CD4-positive, alpha-beta T cell treated with Interleukin-2 at 100 ng/mL for 4 hours (primary cell): Measurements from ENCODE around the gene C1QB.

Source experiments
- DNase-seq: peaks from one replicate; pipeline ENCODE4 v3.0.0-alpha.2; 2020; ENCODE audit warnings: low spot score

Gene C1QB

DNA sequence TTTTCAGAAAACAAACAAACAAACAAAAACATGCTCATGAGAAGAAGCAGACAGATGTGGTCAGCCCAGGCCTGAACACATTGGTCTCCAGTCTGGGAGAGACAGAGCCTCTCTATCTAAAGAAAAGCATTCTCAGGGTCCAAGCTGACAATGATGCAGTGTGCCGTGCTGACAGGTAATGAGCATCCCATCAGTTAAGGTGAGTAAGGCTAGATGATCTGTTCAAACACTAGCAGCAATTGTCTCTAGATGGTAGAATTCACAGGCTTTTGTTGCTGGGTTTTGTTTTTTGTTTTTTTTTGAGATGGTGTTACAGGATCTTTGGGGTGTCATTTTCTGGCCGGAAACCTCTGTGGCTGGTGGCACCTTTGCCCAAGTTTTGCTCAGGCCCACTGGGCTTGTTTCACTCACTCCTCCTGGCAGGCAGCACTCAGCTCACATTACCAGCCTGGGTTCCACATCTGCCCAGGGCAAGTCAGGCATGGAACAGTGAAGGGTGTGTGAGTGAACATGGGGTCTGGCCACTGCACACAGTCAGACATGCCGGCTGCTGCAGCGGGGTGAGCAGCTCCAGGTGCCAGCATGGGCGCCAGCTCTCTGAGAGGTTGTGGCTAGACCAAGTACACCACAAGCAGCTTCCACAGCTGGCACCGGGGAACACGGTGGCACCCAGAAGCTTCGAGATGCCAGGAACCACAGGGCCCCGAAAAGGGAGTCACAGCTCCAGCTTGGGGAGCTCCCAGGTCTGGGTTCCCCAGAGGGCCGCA lies 19.2 kb upstream of the C1QB start:
- no peak for DNase-seq

DNA sequence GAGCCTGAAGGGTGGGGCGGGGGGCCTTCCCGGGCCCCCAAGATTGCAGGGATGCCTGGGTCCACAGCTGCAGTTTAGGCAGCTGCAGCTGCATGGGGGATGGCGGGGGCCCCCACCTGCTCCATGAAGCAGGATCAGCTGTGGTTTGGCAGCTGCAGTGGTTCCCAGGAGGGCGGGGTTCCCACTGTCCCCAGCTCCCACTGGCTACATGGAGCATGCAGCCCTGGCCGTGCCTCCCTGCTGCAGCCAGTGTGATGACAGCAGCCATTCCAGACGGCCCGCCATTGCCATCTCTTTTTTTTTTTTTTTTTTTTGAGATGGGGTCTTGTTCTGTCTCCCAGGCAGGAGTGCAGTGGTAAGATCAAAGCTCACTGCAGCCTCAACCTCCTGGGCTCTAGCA lies 17.6 kb upstream of the C1QB start:
- no peak for DNase-seq

DNA sequence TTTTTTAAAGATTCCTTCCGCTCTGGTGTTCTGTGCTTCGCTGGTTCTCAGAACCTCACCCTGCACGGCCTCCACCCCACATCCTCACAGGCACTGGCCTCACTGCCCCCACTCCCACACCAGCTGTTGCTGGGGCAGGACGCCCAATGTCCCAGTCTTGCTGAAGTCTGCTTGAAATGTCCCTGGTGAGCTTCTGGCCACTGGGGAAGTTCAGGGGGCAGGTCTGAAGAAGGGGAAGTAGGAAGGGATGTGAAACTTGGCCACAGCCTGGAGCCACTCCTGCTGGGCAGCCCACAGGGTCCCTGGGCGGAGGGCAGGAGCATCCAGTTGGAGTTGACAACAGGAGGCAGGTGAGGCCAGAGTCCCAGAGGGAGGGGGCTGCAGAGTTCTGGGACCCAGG lies 16.7 kb upstream of the C1QB start, which contains the start of gene C1QA:
Gene C1QA (plus strand): TSS at position 276 of the 400 bp plus-strand sequence. CDS start 989 bp downstream, outside the sequence.
- no peak for DNase-seq

DNA sequence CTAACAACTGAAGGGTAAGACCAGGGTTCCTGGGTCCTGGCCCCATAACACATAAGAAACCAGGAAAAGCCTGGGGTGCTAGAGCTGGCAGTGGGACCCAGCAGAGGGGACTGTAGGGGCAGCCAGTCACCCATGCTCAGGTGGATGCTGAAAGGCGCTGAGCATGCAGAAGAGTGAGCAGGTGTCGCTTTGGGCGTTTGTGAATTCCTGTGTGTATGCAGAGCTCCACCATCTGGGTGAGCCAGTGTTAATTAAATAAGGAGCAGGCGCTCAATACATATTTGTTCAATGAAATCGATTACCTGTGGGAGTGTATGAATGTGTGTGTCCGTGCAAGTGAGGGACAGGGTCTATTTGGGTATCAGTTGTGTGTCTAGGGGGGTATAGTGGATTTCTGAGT lies 16.1 kb upstream of the C1QB start:
- DNase-seq = no peak

DNA sequence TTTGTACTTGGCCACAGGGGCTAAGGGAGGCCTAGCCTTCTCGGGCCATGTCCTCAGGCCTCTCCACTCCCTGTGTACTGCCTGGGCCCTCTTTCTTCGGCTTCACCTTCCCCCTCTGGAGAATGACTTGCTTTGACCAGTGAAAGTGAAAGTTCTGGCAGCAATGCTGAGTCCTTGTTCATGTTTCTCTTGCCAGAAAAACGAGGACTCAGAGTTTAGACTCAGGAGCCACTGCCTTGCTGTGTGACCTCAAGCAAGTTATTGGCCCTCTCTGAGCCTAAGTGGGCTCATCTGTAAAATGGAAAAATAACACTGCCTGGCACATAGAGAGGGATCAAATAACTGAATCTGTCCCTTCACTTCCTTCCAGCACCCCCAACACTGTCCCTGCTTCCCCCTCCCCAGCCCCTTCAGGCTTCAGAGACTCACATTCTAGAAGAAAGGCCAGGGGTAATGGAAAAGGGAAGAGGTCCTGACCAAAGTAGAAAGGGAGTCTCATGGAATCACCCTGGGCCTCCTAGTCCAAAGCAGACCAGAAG lies 15.1 kb upstream of the C1QB start:
- DNase-seq = no peak

DNA sequence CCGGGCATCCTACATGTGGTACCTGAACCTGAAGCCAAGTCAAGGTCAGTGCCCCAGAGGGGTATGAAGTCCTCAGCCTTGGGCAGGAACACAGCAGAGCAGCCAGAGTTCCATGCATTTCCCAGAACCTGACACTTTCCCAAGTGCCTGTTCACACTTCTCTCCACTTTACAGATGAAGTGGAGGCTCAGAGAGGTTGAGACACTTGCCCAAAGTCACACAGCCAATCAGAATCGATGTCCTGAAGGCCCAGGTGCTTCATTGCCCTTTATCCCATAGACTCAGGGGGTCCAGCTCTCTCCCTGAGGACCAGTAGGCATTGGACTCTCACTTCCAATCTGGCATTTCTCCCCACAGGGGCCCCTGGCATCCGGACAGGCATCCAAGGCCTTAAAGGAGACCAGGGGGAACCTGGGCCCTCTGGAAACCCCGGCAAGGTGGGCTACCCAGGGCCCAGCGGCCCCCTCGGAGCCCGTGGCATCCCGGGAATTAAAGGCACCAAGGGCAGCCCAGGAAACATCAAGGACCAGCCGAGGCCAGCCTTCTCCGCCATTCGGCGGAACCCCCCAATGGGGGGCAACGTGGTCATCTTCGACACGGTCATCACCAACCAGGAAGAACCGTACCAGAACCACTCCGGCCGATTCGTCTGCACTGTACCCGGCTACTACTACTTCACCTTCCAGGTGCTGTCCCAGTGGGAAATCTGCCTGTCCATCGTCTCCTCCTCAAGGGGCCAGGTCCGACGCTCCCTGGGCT lies 14.4 kb upstream of the C1QB start:
- DNase-seq = no peak

DNA sequence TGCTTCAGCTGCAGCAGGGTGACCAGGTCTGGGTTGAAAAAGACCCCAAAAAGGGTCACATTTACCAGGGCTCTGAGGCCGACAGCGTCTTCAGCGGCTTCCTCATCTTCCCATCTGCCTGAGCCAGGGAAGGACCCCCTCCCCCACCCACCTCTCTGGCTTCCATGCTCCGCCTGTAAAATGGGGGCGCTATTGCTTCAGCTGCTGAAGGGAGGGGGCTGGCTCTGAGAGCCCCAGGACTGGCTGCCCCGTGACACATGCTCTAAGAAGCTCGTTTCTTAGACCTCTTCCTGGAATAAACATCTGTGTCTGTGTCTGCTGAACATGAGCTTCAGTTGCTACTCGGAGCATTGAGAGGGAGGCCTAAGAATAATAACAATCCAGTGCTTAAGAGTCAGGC lies 13.8 kb upstream of the C1QB start:
- DNase-seq = no peak

DNA sequence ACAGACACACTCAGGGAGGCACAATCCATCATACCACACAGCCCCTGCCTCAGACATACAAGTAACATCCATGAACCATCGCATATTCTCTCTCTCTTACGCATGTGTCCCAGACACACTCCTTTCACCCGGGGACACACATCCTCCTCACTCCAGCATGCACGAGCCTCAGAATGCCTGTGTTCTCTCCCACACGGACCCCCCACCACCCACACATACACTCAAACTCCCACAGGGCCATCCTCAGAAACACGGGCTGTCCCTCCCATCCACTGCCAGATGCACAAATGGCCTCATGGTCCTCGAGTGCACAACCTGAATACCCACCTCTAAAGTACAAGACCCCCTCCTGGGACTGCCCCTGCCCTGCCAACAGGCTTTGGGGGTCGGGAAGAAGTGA lies 11.8 kb upstream of the C1QB start:
- DNase-seq = no peak

DNA sequence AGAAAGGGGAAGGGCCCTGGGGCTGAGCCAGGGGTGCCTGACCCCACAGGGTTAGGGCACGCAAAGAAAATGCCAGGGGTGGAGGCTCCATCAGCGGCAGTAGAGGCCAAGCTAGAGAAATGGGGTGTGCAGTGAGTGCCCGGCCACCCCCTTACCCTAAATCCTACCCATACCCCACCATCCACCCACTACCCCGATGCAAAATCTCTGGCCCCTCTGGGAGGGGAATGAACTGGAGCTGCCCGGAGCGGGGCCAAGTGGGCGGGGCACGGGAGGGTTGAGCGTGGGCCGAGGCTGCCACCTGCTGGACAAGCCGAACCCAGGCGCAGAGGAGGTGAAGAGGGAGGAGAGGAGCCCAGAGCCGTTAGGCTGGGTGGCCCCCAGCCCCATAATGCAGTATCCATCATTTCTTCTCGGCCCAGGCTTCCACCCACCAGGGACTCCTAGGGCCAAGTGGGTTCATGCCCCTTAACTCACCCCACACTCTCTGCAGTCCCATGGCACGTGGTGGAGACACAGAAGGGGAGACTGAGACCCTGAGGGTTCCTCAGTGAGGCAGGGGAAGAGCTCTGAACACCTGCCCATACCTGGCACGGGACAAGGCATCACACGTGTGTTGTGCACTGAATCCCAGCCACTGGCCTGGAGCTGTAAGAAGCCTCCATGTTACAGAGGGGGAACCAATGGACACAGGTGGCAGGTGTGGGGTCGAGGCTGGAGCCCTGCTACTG lies 11.0 kb upstream of the C1QB start:
- DNase-seq = peak; percentile 46

DNA sequence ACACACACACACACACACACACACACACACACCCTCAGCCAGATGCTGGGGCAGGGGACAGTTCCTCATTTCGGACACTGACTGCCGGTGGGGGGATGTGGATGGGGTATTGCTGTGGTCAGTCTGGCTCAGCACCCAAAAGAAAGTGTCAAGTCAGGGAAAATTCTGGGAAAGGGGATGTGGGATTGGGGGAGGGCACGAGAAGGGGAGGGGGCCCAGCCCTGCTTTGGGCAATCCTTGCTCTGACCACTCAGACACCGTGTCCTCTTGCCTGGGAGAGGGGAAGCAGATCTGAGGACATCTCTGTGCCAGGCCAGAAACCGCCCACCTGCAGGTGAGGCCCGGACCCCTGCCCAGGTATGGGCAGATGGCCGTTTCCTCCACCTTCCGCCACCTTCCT lies 9.7 kb upstream of the C1QB start, which contains the start of gene C1QC:
Gene C1QC (plus strand): TSS at position 253 of the 400 bp plus-strand sequence. CDS start 391 bp downstream, outside the sequence.
- no peak for DNase-seq

DNA sequence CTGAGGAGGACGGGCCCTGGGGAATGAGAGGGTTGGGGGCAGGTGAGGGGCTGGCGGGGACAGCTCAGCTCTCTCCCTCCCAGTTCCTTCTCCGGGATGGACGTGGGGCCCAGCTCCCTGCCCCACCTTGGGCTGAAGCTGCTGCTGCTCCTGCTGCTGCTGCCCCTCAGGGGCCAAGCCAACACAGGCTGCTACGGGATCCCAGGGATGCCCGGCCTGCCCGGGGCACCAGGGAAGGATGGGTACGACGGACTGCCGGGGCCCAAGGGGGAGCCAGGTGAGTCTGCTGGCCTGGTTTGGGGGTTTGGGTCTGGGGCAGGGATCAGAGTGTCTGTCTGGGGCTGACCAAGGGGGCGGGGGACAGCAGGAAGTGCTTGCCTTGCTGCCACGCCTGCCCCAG lies 9.1 kb upstream of the C1QB start:
- DNase-seq = no peak

DNA sequence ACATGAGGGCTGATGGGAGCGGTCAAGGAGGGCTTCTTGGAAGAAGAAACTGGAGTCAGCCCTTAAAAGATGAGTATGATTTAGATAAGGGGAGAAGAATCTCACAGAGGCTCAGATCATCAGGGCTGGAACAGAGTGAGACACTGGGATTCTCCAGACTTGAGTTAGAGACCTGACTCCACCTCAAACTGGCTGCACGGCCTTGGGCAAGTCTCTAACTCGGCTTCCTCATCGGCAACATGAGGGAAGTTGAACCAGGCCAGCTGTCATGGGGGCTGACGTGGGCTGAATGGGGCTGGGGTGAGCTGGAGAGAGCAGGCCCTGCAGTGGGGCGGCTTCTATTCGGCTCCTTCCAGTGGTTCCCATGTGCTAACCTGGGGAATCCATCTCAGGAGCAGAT lies 7.1 kb upstream of the C1QB start:
- no peak for DNase-seq

DNA sequence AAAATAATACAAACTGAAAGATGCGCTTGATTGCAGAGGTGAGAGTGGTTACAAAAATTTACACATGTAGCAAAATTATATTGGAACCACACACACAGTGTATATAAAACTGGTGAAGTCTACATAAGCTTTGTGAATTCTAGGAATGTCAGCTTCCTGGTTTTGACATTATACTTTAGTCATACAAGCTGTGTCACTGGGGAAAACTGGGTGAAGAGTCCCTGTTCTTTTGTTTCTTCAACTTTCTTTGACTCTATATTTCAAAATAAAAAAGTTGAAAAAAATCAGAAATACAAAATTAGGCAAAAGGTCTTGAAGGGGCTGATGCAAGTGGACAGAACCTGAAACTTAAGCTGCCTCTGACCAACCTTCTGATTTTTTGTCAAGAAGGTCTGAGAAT lies 6.7 kb upstream of the C1QB start:
- DNase-seq = no peak

DNA sequence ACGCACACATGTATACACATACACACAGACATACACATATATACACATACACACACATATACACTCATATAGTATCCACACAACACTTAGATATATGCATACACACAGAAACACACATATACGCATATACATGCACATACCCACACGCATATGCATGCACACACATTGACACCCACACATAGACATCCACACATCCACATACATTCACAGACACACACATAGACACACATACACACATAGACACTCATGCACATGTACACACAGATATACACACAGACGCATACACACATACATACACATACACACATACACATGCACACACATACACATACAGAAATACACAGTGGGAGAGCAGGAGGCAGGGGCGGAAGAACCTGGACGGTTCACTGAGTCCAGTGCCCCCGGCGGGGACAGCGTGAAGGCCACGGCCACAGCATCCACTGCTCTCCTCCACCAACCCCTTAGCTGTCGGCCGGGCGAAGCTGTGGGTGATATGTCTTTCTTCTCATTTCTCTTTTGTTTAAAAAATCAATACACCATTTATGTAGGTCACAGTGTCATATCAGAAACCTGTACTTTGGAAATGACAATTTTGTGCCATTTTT lies 2.8 kb upstream of the C1QB start:
- DNase-seq = no peak

DNA sequence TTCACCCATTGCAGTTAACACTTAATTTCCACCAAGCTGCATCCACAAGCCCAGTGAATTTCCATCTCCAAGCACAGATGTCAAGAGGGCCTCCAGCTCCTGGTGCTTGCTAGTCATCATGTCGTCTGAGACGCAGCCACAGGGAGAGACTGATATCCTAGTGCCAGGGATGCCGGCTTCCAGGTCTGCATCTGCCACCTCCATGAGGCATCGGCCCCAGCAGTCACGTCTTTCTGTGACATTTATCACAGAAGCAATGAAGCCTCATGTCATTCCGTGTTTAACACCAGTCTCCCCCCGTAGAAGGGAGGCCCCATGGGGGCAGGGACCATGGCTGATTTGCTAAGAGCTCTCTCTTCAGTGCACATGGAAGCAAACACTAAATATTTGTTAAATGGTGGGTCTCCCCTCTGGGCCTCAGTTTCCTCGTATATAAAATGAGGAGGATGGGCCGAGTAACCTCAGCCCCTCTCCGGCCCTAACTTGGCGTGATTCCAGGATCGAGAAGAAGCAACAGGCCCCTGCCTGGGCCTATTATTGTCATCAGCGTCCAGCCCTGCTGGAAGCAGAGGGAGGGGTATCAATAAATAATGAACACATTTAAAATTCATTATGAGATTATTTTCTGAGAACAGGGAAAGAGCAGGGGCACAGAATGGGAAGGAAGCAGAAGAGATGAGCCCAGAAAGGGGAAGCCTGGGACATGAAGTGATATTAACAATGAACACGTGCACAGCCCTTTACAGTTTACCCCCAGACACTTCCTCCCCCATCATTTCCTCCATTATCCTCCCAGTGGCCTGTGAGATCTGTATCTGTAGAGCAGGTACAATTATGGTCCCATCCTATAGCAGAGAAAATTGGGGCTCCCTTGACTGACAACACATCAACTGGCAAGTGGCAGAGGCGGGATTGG lies 837 bp upstream of the C1QB start:
- no peak for DNase-seq

DNA sequence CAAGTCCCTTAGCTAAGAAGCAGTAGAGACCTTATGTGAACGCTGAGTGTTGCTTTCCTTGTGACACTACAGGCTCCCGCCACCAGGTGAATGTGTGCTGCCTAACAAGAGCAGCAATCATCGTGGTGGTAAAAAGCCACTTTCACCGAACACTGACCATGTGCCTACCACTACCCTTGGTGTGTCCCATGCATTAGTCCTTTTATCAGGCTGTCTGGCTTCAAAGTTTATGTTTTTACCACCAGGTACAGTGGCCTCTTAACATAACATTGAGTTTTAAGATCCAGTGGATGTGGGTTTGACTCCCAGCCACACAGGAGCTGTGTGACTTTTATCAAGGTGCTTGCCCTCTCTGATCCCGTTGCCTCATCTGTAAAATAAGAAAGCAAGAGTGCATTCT lies 1.7 kb downstream of the C1QB start:
- no peak for DNase-seq

DNA sequence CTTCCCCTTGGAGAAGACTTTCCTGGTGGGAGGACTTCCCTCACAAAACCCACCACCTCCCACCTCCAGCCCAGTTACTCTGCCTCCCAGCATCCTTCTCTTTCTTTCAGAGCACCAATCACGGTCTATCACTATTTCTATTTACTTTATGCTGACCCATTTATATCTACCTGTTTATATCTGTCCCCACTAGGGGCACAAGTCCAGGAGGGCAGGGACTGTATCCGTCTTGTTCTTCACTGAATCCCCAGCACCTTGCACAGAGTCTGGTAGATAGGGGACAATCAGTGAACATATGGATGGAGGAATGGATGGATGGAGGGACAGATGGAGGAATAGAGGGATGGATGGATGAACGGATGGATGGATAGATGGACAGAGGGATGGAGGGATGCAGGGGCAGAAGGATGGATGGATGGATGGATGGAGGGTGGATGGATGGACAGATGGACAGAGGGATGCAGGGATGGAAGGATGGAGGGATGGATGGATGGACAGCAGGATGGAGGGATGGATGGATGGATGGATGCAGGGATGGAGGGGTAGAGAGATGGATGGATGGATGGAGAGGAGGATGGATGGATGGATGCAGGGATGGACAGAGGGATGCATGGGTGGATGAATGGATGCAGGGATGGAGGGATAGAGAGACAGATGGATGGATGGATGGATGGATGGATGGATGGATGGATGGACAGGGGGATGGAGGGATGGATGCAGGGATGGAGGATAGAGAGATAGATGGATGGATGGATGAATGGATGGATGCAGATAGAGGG lies 5.5 kb downstream of the C1QB start:
- DNase-seq = no peak

DNA sequence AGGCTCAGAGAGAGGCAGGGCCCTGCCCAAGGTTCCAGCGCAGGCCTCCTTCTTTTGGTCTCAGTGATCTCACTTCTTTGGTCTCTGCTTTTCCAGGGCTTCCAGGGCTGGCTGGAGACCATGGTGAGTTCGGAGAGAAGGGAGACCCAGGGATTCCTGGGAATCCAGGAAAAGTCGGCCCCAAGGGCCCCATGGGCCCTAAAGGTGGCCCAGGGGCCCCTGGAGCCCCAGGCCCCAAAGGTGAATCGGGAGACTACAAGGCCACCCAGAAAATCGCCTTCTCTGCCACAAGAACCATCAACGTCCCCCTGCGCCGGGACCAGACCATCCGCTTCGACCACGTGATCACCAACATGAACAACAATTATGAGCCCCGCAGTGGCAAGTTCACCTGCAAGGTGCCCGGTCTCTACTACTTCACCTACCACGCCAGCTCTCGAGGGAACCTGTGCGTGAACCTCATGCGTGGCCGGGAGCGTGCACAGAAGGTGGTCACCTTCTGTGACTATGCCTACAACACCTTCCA lies 7.7 kb downstream of the C1QB start:
- no peak for DNase-seq

DNA sequence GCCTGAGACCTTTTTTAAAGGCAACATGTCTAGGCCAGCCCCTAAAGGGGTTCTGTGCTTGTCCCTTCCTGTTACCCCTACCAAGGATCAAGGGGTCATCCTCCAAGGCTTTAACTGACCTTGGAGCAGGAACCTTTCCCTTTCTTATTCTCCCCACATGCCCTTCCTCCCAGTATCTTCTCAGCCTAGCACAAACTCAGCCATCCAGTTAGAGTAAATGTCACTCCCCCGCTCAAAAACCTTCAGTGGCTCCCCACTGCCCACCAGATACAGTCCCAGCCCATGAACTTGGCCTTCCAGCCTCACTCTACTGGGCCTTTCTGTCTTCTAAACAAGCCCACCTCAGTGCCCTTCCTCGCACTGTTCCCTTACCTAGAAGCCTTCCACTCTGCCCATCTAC lies 8.8 kb downstream of the C1QB start:
- DNase-seq = no peak

DNA sequence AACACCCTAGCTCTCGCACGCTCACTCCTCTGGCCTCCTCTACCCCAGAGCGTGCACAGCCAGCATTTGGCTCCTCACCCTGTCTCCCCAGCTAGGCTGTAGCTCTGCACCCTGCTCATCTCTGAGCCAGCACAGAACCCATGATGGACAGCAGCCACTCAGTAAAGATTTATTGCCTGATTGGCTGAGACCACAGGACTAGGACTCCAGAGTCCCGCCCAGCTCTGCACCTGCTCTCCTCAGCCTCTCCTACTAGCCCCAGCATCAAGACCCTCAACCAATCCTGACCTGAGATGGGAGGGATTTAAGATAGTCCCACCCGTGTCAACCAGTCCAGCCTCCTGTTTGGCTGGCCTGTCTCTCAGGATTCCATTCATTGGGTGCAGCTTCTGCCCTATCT lies 9.3 kb downstream of the C1QB start:
- DNase-seq = no peak
